ENCODE measurements around the gene ALG14. TPM values are rescaled to one million over a fixed set of nuclear protein-coding genes. Genes with fewer than 3 reads are reported as not detected.

Gene ALG14
- polyA plus RNA-seq, 1 of the 3 experiments (the other 2 are of a cell fraction) = 2.5 TPM

GRCh38 chr1:94982398-94982797 is 90.4 kb downstream of the ALG14 start:
- Histone ChIP-seq H3K9me2 (no peaks in the 10 kb centered on the region), H3K4me3 (ENCODE audit: low read depth in 2 of 2, low read length in 1 of 2) (no peak overlapping the region), H3K27me3 (ENCODE audit: insufficient read depth) (no peaks in the 10 kb centered on the region), H3K9ac (no peak overlapping the region), H3K4me1 (ENCODE audit: control insufficient read depth in 1 of 2, insufficient read depth in 2 of 2, low read depth in 1 of 2, low read length in 1 of 2) (peaks cover 30 to 35% of the 10 kb centered on the region in 2 experiments), H3K27ac (ENCODE audit: low read depth in 2 of 2, low read length in 1 of 2) (peak overlapping the region in 1 of 2 experiments; percentile 70; a peak in 2 of 4 replicates), H3K4me2 (peak overlapping the region; percentile 36), H3K36me3 (replicated peaks in 1 of 2; ENCODE audit: control insufficient read depth in 1 of 2, insufficient read depth in 2 of 2, low read length in 1 of 2) (peaks cover 0 to 4% of the 10 kb centered on the region in 2 experiments), H3K9me3 (no peaks in the 10 kb centered on the region), H3F3A (replicated peaks; ENCODE audit: insufficient read depth) (peaks cover 27% of the 10 kb centered on the region), H4K20me1 (ENCODE audit: insufficient read depth) (no peaks in the 10 kb centered on the region), H3K79me2 (ENCODE audit: insufficient read depth) (no peaks in the 10 kb centered on the region), H2AFZ (ENCODE audit: low read depth) (peak overlapping the region; percentile 31; the same call in 1 of the 2 replicates)
- DNase-seq = no peak
- ChIA-PET CTCF (interaction anchor here (1.1 kb wide), 1 partner anchor 22 kb away, joined by 4 read pairs; no protein-coding TSS in a partner anchor), POLR2A (no interaction called here)
- WGBS (ENCODE audit: low lambda C conversion rate) = 95% methylated on average over 2 of the region's 2 CpGs
- TF ChIP-seq RXRA (IDR thresholded peaks at IDR 0.05; ENCODE audit: borderline replicate concordance, low read depth) (no peak), POLR2AphosphoS5 (IDR thresholded peaks at IDR 0.05; ENCODE audit: low read depth, low read length) (no peak)

GRCh38 chr1:94981575-94981973 is 91.2 kb downstream of the ALG14 start:
- Histone ChIP-seq H3K27me3 (ENCODE audit: insufficient read depth) (no peaks in the 10 kb centered on the region), H3K79me2 (ENCODE audit: insufficient read depth) (no peaks in the 10 kb centered on the region), H3K9me3 (no peaks in the 10 kb centered on the region), H3K4me3 (ENCODE audit: low read depth in 2 of 2, low read length in 1 of 2) (no peak overlapping the region), H3K4me2 (0 out of 2 replicates have a peak overlapping the region, but pooled peaks have one; percentile 36), H3F3A (replicated peaks; ENCODE audit: insufficient read depth) (peaks cover 27% of the 10 kb centered on the region), H3K9me2 (no peaks in the 10 kb centered on the region), H3K36me3 (replicated peaks in 1 of 2; ENCODE audit: control insufficient read depth in 1 of 2, insufficient read depth in 2 of 2, low read length in 1 of 2) (peaks cover 0 to 4% of the 10 kb centered on the region in 2 experiments), H3K4me1 (ENCODE audit: control insufficient read depth in 1 of 2, insufficient read depth in 2 of 2, low read depth in 1 of 2, low read length in 1 of 2) (peaks cover 30 to 31% of the 10 kb centered on the region in 2 experiments), H4K20me1 (ENCODE audit: insufficient read depth) (no peaks in the 10 kb centered on the region), H3K9ac (no peak overlapping the region), H2AFZ (ENCODE audit: low read depth) (no peak overlapping the region), H3K27ac (ENCODE audit: low read depth in 2 of 2, low read length in 1 of 2) (peak overlapping the region; percentile 35 to 98; a peak in 2 of 4 replicates)
- 100% methylated on average over 1 of the region's 1 CpG for WGBS (ENCODE audit: low lambda C conversion rate)
- no peak for DNase-seq
- POLR2A ChIA-PET = no interaction called here
- CTCF ChIA-PET = interaction anchor here (1.1 kb wide), 1 partner anchor 21 kb away, joined by 4 read pairs; no protein-coding TSS in a partner anchor
- TF ChIP-seq MEF2A (IDR thresholded peaks at IDR 0.05; ENCODE audit: borderline replicate concordance, low read depth) = no peak
- no peak for TF ChIP-seq YY1 (IDR thresholded peaks at IDR 0.05; ENCODE audit: low read depth)
- no peak for TF ChIP-seq PBX3 (IDR thresholded peaks at IDR 0.05)

- H3K4me2 ChIP-seq = peak overlapping the region; percentile 24; the same call in 1 of the 2 replicates
- H3F3A ChIP-seq (replicated peaks; ENCODE audit: insufficient read depth) = peaks cover 27% of the 10 kb centered on the region
- 67% methylated on average over 6 of the region's 6 CpGs for WGBS (ENCODE audit: low lambda C conversion rate)
- peaks cover 0 to 4% of the 10 kb centered on the region in 2 experiments for H3K36me3 ChIP-seq (replicated peaks in 1 of 2; ENCODE audit: control insufficient read depth in 1 of 2, insufficient read depth in 2 of 2, low read length in 1 of 2)
- ChIA-PET CTCF (interaction anchor here (1.0 to 1.8 kb wide), 4 partner anchors 53 to 127 kb away, joined by 3 to 9 read pairs (median 6); no protein-coding TSS in a partner anchor), POLR2A (no interaction called here)
- peaks cover 30 to 31% of the 10 kb centered on the region in 2 experiments for H3K4me1 ChIP-seq (ENCODE audit: control insufficient read depth in 1 of 2, insufficient read depth in 2 of 2, low read depth in 1 of 2, low read length in 1 of 2)
- no peak overlapping the region for H2AFZ ChIP-seq (ENCODE audit: low read depth)
- H3K27me3 ChIP-seq (ENCODE audit: insufficient read depth) = no peaks in the 10 kb centered on the region
- H3K9ac ChIP-seq = no peak overlapping the region
- no peaks in the 10 kb centered on the region for H3K79me2 ChIP-seq (ENCODE audit: insufficient read depth)
- H4K20me1 ChIP-seq (ENCODE audit: insufficient read depth) = no peaks in the 10 kb centered on the region
- H3K4me3 ChIP-seq (ENCODE audit: low read depth in 2 of 2, low read length in 1 of 2) = no peak overlapping the region; a peak in 1 of 4 replicates
- H3K27ac ChIP-seq (ENCODE audit: low read depth in 2 of 2, low read length in 1 of 2) = peak overlapping the region; percentile 35 to 98; a peak in 3 of 4 replicates
- peak; percentile 52 for DNase-seq
- H3K9me2 ChIP-seq = no peaks in the 10 kb centered on the region
- H3K9me3 ChIP-seq = no peaks in the 10 kb centered on the region
- no peak for TF ChIP-seq CTCF (IDR thresholded peaks at IDR 0.05)
- peak; percentile 67 for TF ChIP-seq GATA2 (CRISPR knock-in tag; IDR thresholded peaks at IDR 0.05)
- TF ChIP-seq TCF12 (IDR thresholded peaks at IDR 0.05) = peak; percentile 92
- peak; percentile 54; the same call in 1 of the 2 replicates for TF ChIP-seq POLR2AphosphoS5 (IDR thresholded peaks at IDR 0.05; ENCODE audit: low read depth, low read length)
- TF ChIP-seq GABPA (IDR thresholded peaks at IDR 0.05; ENCODE audit: low read depth) = no peak
- peak; percentile 83 for TF ChIP-seq FOXJ3 (CRISPR knock-in tag; IDR thresholded peaks at IDR 0.05)
- no peak for TF ChIP-seq RFX5 (IDR thresholded peaks at IDR 0.05; ENCODE audit: low read length)
- TF ChIP-seq YY1 (IDR thresholded peaks at IDR 0.05; ENCODE audit: low read depth) = no peak
- no peak for TF ChIP-seq NRF1 (IDR thresholded peaks at IDR 0.05; ENCODE audit: low read depth, low read length)
- TF ChIP-seq FOSL2 (IDR thresholded peaks at IDR 0.05; ENCODE audit: borderline replicate concordance, low read depth) = no peak
- TF ChIP-seq NFIC (IDR thresholded peaks at IDR 0.05; ENCODE audit: borderline replicate concordance) = no peak
- TF ChIP-seq EP300 (IDR thresholded peaks at IDR 0.05; ENCODE audit: borderline replicate concordance in 1 of 2, low read depth in 1 of 2, low read length in 1 of 2) = peak; percentile 15 to 70; a peak in 2 of 4 replicates
- TF ChIP-seq PBX3 (IDR thresholded peaks at IDR 0.05) = peak; percentile 50
- peak; percentile 12; the same call in 1 of the 2 replicates for TF ChIP-seq RXRA (IDR thresholded peaks at IDR 0.05; ENCODE audit: borderline replicate concordance, low read depth)
Observed at GRCh38 chr1:94980582-94981574, 91.9 kb downstream of the ALG14 start.

All from SK-N-SH (cell line).